ENCODE data around the gene MYH10.

The MYH10 gene

GRCh38 chr17:8466873-8467272 is 163.7 kb downstream of the MYH10 start:
- Histone ChIP-seq H2AFZ (ENCODE audit: low read depth, low read length, severe bottlenecking) (no peak overlapping the region), H3K36me3 (ENCODE audit: low read length) (no peaks in the 10 kb centered on the region), H3K27ac (ENCODE audit: low read depth, low read length) (no peak overlapping the region), H3K27me3 (ENCODE audit: low read length) (no peaks in the 10 kb centered on the region), H3K4me3 (ENCODE audit: insufficient read depth, low read length, poor library complexity, severe bottlenecking) (no peak overlapping the region), H3K9me2 (replicated peaks; ENCODE audit: insufficient read depth, low read length) (no peaks in the 10 kb centered on the region), H4K20me1 (ENCODE audit: low read depth, low read length) (no peaks in the 10 kb centered on the region), H3K79me2 (ENCODE audit: insufficient read depth, low read length) (no peaks in the 10 kb centered on the region), H3K4me2 (ENCODE audit: low read depth, low read length, poor library complexity, severe bottlenecking) (no peak overlapping the region), H3F3A (ENCODE audit: insufficient read depth) (no peaks in the 10 kb centered on the region), H3K9ac (ENCODE audit: low read length) (no peak overlapping the region), H3K9me3 (ENCODE audit: insufficient read depth, low read length) (no peaks in the 10 kb centered on the region)
- no peak for TF ChIP-seq EZH2phosphoT487 (conservative IDR thresholded peaks at IDR 0.05; ENCODE audit: low read length)
- no peak for TF ChIP-seq CTCF (IDR thresholded peaks at IDR 0.05; ENCODE audit: insufficient read depth, low read length, poor library complexity, severe bottlenecking)

GRCh38 chr17:8466456-8466855 is 164.1 kb downstream of the MYH10 start:
- Histone ChIP-seq H3K79me2 (ENCODE audit: insufficient read depth, low read length) (no peaks in the 10 kb centered on the region), H4K20me1 (ENCODE audit: low read depth, low read length) (no peaks in the 10 kb centered on the region), H3K27ac (ENCODE audit: low read depth, low read length) (no peak overlapping the region)

GRCh38 chr17:8465759-8466158 is 164.8 kb downstream of the MYH10 start:
- Histone ChIP-seq H3K79me2 (ENCODE audit: insufficient read depth, low read length) (no peaks in the 10 kb centered on the region), H3K36me3 (ENCODE audit: low read length) (0 out of 2 replicates have a peak, but pooled peaks cover 2% of the 10 kb centered on the region), H4K20me1 (ENCODE audit: low read depth, low read length) (no peaks in the 10 kb centered on the region), H3K9me3 (ENCODE audit: insufficient read depth, low read length) (no peaks in the 10 kb centered on the region), H3K9ac (ENCODE audit: low read length) (no peak overlapping the region), H3K27ac (ENCODE audit: low read depth, low read length) (no peak overlapping the region), H3F3A (ENCODE audit: insufficient read depth) (no peaks in the 10 kb centered on the region), H3K27me3 (ENCODE audit: low read length) (no peaks in the 10 kb centered on the region), H2AFZ (ENCODE audit: low read depth, low read length, severe bottlenecking) (no peak overlapping the region), H3K9me2 (replicated peaks; ENCODE audit: insufficient read depth, low read length) (no peaks in the 10 kb centered on the region), H3K4me2 (ENCODE audit: low read depth, low read length, poor library complexity, severe bottlenecking) (no peak overlapping the region), H3K4me3 (ENCODE audit: insufficient read depth, low read length, poor library complexity, severe bottlenecking) (no peak overlapping the region)
- no peak for TF ChIP-seq EZH2phosphoT487 (conservative IDR thresholded peaks at IDR 0.05; ENCODE audit: low read length)
- TF ChIP-seq CTCF (IDR thresholded peaks at IDR 0.05; ENCODE audit: insufficient read depth, low read length, poor library complexity, severe bottlenecking), result no peak

More at GRCh38 chr17:8466456-8466855, 164.1 kb downstream of the MYH10 start:
- no peak overlapping the region for H3K9ac ChIP-seq (ENCODE audit: low read length)
- TF ChIP-seq CTCF (IDR thresholded peaks at IDR 0.05; ENCODE audit: insufficient read depth, low read length, poor library complexity, severe bottlenecking) (no peak), EZH2phosphoT487 (conservative IDR thresholded peaks at IDR 0.05; ENCODE audit: low read length) (no peak)
- no peaks in the 10 kb centered on the region for H3K9me3 ChIP-seq (ENCODE audit: insufficient read depth, low read length)
- H3K4me3 ChIP-seq (ENCODE audit: insufficient read depth, low read length, poor library complexity, severe bottlenecking), result no peak overlapping the region
- no peak overlapping the region for H3K4me2 ChIP-seq (ENCODE audit: low read depth, low read length, poor library complexity, severe bottlenecking)
- no peaks in the 10 kb centered on the region for H3K36me3 ChIP-seq (ENCODE audit: low read length)
- H3F3A ChIP-seq (ENCODE audit: insufficient read depth), result no peaks in the 10 kb centered on the region
- no peak overlapping the region for H2AFZ ChIP-seq (ENCODE audit: low read depth, low read length, severe bottlenecking)
- H3K9me2 ChIP-seq (replicated peaks; ENCODE audit: insufficient read depth, low read length), result no peaks in the 10 kb centered on the region
- no peaks in the 10 kb centered on the region for H3K27me3 ChIP-seq (ENCODE audit: low read length)
